HepG2 (cell line): ENCODE measurements around the gene AUTS2.

ENCODE experiments used
- EEA1 ChIP-seq: sonication (generic); formaldehyde crosslinking; IDR thresholded peaks from 2 replicates; pipeline ENCODE4 v1.5.1; 2020; ENCODE audit warnings: mild to moderate bottlenecking, missing genetic modification reagents, borderline replicate concordance
- ETV6 ChIP-seq: sonication (generic); formaldehyde crosslinking; conservative IDR thresholded peaks from 2 replicates; pipeline ENCODE4 v1.4.0; 2020; ENCODE audit warnings: missing genetic modification reagents
- NFE2 ChIP-seq: sonication (generic); formaldehyde crosslinking; IDR thresholded peaks from 2 replicates; pipeline ENCODE4 v1.4.0; 2020; ENCODE audit warnings: missing genetic modification reagents
- POLR2A ChIP-seq, 2 experiments: IDR thresholded peaks; 2 replicates each; pipeline ENCODE4 v1.6.1; 2011; ENCODE audit warnings: low read depth in 2 of 2, low read length in 2 of 2, mild to moderate bottlenecking in 1 of 2, moderate library complexity in 1 of 2; ENCODE audit not compliant: insufficient read depth in 1 of 2
- SMARCC2 ChIP-seq: fragments of 450-650 bp; IDR thresholded peaks from 2 replicates; pipeline ENCODE4 v1.6.1; 2017; ENCODE audit warnings: antibody characterized with exemption, mild to moderate bottlenecking
- SRSF9 ChIP-seq: fragments of 200-400 bp; formaldehyde crosslinking; IDR thresholded peaks from 2 replicates; pipeline ENCODE4 v1.6.1; 2018; ENCODE audit warnings: borderline replicate concordance, mild to moderate bottlenecking, low read depth, low read length; ENCODE audit not compliant: insufficient read depth, poor library complexity, severe bottlenecking
- TF ChIP-seq, protein P1 (sequence below): sonication (generic); formaldehyde crosslinking; IDR thresholded peaks from 2 replicates; pipeline ENCODE4 v1.4.0; 2020; ENCODE audit warnings: mild to moderate bottlenecking, missing genetic modification reagents
- TF ChIP-seq, protein P2 (sequence below): IDR thresholded peaks from 2 replicates; pipeline ENCODE4 v1.6.1; 2012; ENCODE audit warnings: inconsistent platforms

DNA sequence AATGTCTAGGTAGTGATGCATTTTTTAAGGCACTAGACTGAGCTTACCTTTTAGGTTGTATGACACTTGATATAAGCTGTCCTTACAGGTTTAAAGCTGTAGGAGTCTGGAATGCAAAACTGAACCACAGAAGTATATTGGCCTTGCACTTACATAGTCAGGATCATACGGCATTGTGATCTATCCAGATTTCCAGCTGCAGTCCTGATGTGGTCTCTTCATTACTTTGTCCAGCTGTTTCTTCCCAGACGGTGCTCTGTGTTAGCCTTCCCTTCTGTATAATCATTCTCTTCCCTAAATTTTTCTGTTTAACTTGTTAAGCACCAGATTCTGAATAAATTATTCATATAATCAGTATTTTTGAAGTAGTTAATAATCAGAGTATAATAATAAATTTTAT, 67.1 kb downstream of the AUTS2 start:
- TF ChIP-seq POLR2A (IDR thresholded peaks at IDR 0.05; ENCODE audit: insufficient read depth in 1 of 2, low read depth in 2 of 2, low read length in 2 of 2) (no peak), SRSF9 (no peak), EEA1 (CRISPR knock-in tag) (no peak), ETV6 (CRISPR knock-in tag) (no peak), SMARCC2 (no peak), NFE2 (CRISPR knock-in tag) (no peak)
- TF ChIP-seq, protein P1, sequence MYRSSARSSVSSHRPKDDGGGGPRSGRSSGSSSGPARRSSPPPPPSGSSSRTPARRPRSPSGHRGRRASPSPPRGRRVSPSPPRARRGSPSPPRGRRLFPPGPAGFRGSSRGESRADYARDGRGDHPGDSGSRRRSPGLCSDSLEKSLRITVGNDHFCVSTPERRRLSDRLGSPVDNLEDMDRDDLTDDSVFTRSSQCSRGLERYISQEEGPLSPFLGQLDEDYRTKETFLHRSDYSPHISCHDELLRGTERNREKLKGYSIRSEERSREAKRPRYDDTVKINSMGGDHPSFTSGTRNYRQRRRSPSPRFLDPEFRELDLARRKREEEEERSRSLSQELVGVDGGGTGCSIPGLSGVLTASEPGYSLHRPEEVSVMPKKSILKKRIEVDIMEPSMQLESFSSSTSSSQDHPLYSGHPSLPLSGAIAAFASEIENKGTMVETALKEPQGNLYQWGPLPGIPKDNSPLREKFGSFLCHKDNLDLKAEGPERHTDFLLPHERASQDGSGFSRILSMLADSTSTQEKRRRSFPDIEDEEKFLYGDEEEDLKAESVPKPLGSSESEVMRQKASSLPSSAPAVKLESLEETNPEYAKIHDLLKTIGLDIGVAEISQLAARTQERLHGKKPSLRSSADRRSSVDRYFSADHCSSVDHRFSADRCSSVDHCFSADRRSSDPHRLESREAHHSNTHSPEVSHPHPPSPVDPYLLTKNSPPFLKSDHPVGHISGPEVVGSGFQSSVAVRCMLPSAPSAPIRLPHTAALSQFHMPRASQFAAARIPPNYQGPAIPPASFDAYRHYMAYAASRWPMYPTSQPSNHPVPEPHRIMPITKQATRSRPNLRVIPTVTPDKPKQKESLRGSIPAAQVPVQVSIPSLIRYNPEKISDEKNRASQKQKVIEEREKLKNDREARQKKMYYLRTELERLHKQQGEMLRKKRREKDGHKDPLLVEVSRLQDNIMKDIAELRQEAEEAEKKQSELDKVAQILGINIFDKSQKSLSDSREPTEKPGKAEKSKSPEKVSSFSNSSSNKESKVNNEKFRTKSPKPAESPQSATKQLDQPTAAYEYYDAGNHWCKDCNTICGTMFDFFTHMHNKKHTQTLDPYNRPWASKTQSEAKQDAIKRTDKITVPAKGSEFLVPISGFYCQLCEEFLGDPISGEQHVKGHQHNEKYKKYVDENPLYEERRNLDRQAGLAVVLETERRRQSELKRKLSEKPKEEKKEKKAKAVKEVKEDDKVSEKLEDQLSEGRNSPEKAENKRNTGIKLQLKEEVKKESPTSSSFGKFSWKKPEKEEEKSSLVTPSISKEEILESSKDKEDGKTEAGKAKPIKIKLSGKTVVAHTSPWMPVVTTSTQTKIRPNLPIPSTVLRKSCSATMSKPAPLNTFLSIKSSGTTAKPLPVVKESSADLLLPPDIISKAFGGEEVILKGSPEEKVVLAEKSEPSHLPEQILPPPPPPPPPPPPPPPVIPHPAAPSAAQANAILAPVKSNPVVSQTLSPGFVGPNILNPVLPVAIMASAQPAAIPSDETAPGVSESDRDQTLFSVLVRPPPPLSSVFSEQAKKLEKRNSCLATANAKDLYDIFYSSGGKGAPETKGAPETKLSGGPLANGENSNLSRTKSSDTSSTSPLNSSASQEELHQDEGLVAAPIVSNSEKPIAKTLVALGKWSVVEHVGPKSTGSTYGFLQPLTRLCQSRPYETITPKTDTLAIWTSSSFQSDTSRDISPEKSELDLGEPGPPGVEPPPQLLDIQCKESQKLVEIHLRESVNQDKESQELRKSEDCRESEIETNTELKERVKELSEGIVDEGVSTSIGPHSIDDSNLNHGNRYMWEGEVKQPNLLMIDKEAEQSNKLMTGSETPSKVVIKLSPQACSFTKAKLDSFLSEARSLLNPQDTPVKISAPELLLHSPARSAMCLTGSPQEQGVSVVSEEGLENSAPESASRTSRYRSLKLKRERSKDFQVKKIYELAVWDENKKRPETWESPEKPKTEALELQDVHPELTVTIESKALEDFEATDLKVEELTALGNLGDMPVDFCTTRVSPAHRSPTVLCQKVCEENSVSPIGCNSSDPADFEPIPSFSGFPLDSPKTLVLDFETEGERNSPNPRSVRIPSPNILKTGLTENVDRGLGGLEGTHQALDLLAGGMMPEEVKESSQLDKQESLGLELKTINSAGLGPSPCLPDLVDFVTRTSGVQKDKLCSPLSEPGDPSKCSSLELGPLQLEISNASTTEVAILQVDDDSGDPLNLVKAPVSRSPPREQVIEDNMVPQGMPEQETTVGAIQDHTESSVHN (CRISPR knock-in tag) = no peak
- TF ChIP-seq, protein P2, sequence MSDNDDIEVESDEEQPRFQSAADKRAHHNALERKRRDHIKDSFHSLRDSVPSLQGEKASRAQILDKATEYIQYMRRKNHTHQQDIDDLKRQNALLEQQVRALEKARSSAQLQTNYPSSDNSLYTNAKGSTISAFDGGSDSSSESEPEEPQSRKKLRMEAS = no peak
